Osteoblast (primary cell): ENCODE data around the gene GRK4. TPM values are rescaled to one million over a fixed set of nuclear protein-coding genes. Genes with fewer than 3 reads are reported as not detected.

Experiments
- DNase-seq: peaks from one replicate; pipeline ENCODE4 v3.0.0; 2011; ENCODE audit warnings: low spot score, mixed read lengths; ENCODE audit not compliant: insufficient read length; ENCODE audit errors: missing footprints
- H2AFZ ChIP-seq: 2 replicates; pipeline ENCODE4 v1.6.0; 2011; ENCODE audit warnings: mild to moderate bottlenecking, low read length
- H3K27ac ChIP-seq: 2 replicates; pipeline ENCODE4 v1.5.1; 2011; ENCODE audit warnings: mild to moderate bottlenecking, low read depth, low read length, moderate library complexity
- H3K27me3 ChIP-seq: 2 replicates; pipeline ENCODE4 v1.6.0; 2012; ENCODE audit warnings: mild to moderate bottlenecking, control low read depth, inconsistent platforms, low read length, moderate library complexity; ENCODE audit not compliant: insufficient read depth
- H3K36me3 ChIP-seq: 2 replicates; pipeline ENCODE4 v1.5.1; 2011; ENCODE audit warnings: mild to moderate bottlenecking, low read length, control low read depth, moderate library complexity; ENCODE audit not compliant: insufficient read depth
- H3K4me1 ChIP-seq: 2 replicates; pipeline ENCODE4 v1.5.1; 2011; ENCODE audit warnings: mild to moderate bottlenecking, low read length, control low read depth, moderate library complexity; ENCODE audit not compliant: insufficient read depth
- H3K4me2 ChIP-seq: 2 replicates; pipeline ENCODE4 v1.6.0; 2011; ENCODE audit warnings: mild to moderate bottlenecking, low read length; ENCODE audit not compliant: insufficient read depth
- H3K4me3 ChIP-seq: fragments of 200-600 bp; sonication (generic); 3 replicates; pipeline ENCODE4 v1.5.1; 2012; ENCODE audit warnings: mild to moderate bottlenecking, low read length, inconsistent platforms; ENCODE audit not compliant: insufficient read depth
- H3K79me2 ChIP-seq: 2 replicates; pipeline ENCODE4 v1.6.0; 2012; ENCODE audit warnings: mild to moderate bottlenecking, low read length, control low read depth, inconsistent platforms; ENCODE audit not compliant: insufficient read depth
- H3K9me3 ChIP-seq: 2 replicates; pipeline ENCODE4 v1.5.1; 2011; ENCODE audit warnings: low read depth, low read length, control low read depth
- H4K20me1 ChIP-seq: 2 replicates; pipeline ENCODE4 v1.6.0; 2012; ENCODE audit warnings: mild to moderate bottlenecking, low read length, control low read depth; ENCODE audit not compliant: insufficient read depth
- total RNA-seq: library from RNA; depleted of rRNA; stranded (reverse); fragments of >200 nt; gene quantifications from 2 replicates; pipeline ENCODE4 v1.2.3, GENCODE V29; 2012
- TF ChIP-seq, protein P1 (sequence below): IDR thresholded peaks from 2 replicates; pipeline ENCODE4 v1.5.1; 2011; ENCODE audit warnings: mild to moderate bottlenecking, low read depth, low read length, moderate library complexity; ENCODE audit errors: extremely low read depth

The GRK4 gene
- total RNA-seq, 1 donor: 7.6 TPM

DNA sequence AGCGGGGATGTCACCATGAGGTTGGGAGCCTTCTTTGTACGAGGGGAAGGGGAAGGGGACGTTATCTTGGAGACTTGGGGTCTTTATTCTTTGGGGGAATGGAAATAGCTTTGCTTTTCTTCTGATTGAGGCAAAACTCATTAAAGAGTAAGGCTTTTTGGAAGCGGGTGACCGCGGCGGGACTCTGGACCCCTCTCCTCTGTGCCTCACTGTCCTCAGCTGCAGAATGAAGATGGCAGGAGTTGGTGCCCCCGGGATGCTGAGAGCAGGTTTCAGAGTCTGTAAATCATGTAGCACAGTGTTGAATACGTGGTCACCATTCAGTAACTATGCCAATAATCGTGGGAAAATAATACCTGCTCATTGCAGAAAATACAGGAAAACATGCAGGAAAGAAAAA, 78.9 kb downstream of the GRK4 start:
- Histone ChIP-seq H3K36me3 (no peaks in the 10 kb centered on the region), H3K27ac (peak overlapping the region; percentile 42), H3K4me1 (peaks cover 29% of the 10 kb centered on the region), H2AFZ (peak overlapping the region; percentile 92), H3K79me2 (no peaks in the 10 kb centered on the region), H3K9me3 (no peaks in the 10 kb centered on the region), H3K4me2 (peak overlapping the region; percentile 83), H4K20me1 (no peaks in the 10 kb centered on the region), H3K27me3 (no peaks in the 10 kb centered on the region), H3K4me3 (peak overlapping the region; percentile 76)
- DNase-seq: peak; percentile 62
- TF ChIP-seq, protein P1, sequence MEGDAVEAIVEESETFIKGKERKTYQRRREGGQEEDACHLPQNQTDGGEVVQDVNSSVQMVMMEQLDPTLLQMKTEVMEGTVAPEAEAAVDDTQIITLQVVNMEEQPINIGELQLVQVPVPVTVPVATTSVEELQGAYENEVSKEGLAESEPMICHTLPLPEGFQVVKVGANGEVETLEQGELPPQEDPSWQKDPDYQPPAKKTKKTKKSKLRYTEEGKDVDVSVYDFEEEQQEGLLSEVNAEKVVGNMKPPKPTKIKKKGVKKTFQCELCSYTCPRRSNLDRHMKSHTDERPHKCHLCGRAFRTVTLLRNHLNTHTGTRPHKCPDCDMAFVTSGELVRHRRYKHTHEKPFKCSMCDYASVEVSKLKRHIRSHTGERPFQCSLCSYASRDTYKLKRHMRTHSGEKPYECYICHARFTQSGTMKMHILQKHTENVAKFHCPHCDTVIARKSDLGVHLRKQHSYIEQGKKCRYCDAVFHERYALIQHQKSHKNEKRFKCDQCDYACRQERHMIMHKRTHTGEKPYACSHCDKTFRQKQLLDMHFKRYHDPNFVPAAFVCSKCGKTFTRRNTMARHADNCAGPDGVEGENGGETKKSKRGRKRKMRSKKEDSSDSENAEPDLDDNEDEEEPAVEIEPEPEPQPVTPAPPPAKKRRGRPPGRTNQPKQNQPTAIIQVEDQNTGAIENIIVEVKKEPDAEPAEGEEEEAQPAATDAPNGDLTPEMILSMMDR: no peak

DNA sequence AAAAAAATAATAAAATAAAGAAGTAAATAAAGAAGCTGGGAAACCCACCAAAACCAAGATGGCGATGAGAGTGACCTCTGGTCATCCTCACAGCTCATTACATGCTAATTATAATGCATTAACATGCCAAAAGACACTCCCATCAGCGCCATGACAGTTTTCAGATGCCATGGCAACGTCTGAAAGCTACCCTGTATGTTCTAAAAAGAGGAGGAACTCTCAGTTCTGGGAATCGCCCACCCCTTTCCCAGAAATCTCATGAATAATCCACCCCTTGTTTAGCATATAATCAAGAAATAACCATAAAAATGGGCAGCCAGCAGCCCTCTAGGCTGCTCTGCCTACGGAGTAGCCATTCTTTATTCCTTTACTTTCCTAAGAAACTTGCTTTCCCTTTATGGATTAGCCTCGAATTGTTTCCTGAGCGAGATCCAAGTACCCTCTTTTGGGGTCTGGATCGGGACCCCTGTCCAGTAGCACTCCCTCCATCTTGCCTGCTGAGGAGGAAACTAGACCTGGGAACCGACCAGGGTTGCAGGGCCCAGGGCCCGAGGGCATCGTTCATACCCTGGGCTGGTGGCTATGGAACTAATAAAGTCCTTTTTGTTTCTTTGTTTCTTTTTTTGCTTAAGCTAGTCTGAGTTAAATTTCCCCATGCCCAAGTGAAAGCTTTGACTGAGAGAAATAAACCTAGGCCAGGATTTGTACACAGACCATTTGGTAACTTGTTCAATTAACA, 80.1 kb downstream of the GRK4 start:
- H4K20me1 ChIP-seq: no peaks in the 10 kb centered on the region
- no peaks in the 10 kb centered on the region for H3K9me3 ChIP-seq
- TF ChIP-seq, protein P1: no peak
- DNase-seq: no peak
- no peak overlapping the region for H2AFZ ChIP-seq
- no peak overlapping the region for H3K4me3 ChIP-seq
- H3K36me3 ChIP-seq: no peaks in the 10 kb centered on the region
- H3K4me2 ChIP-seq: no peak overlapping the region
- H3K27ac ChIP-seq: no peak overlapping the region
- peaks cover 21% of the 10 kb centered on the region for H3K4me1 ChIP-seq
- no peaks in the 10 kb centered on the region for H3K79me2 ChIP-seq
- no peaks in the 10 kb centered on the region for H3K27me3 ChIP-seq

DNA sequence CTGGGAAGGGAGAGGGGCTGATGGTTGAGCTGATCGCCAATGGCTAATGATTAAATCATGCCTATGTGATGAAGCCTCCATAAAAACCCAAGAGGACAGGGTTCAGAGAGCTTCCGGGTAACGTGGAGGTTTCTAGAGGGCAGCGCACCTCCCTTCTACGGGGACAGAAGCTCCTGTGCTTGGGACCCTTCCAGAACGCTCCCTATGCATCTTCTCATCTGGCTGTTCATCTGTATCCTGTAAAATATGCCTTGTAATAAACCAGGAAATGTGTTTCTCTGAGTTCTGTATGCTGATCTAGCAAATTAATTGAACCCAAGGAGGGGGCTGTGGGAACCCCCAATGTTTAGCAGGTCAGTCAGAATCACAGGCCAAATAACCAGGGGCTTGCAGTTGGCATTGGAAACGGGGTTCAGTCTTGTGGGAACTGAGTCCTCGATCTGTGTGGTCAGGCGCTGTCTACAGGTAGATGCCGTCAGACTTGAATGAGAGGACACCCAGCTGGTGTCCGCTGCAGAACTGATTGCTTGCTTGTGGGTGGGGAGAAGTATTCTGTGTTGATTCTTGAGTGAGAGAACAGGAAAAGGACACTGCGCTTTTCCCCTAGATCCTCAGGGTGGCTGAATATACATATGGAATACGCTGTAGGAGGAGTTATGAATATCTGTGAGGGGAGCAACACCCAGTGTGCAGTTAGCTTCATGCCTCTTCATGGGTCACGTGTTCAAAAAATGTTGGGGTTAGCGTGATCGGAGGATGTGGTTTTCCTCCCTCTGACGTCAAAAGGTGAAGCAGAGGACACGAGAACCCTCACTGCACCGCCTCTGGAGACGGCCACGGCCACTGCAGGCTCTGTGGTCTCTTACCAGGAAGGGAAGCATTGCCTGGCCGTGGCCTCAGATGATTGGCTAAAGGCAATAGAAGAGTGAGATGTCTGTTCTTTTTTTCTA, 81.8 kb downstream of the GRK4 start:
- H3K4me1 ChIP-seq: peaks cover 24% of the 10 kb centered on the region
- H2AFZ ChIP-seq: peak overlapping the region; percentile 2
- no peaks in the 10 kb centered on the region for H3K36me3 ChIP-seq
- DNase-seq: no peak
- peak overlapping the region; percentile 12 for H3K4me3 ChIP-seq
- no peaks in the 10 kb centered on the region for H3K9me3 ChIP-seq
- peak overlapping the region; percentile 16 for H3K4me2 ChIP-seq
- H3K79me2 ChIP-seq: no peaks in the 10 kb centered on the region
- TF ChIP-seq, protein P1: peak; percentile 20
- H3K27ac ChIP-seq: peak overlapping the region; percentile 77
- no peaks in the 10 kb centered on the region for H4K20me1 ChIP-seq
- no peaks in the 10 kb centered on the region for H3K27me3 ChIP-seq

DNA sequence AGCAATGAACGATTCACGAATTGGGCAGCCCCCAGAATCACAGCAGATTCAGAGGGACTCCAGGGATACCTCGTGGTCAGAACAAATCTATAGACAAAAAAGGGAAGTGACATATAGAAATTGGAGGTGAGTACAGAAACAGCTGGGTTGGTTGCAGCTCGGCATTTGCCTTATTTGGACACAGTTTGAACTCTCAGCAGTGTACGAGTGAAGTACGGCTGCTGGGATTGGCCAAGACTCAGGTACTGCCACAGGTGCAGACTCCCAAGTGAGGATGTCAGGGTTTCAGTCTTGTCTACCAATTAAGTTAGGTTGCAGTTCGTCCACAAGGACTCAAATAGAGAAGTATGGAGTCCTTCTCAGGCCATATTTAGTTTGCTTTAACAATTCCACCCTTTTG, 82.8 kb downstream of the GRK4 start:
- no peak overlapping the region for H2AFZ ChIP-seq
- no peak for DNase-seq
- H3K4me2 ChIP-seq: no peak overlapping the region
- TF ChIP-seq, protein P1: no peak
- no peaks in the 10 kb centered on the region for H3K36me3 ChIP-seq
- H4K20me1 ChIP-seq: no peaks in the 10 kb centered on the region
- no peak overlapping the region for H3K27ac ChIP-seq
- no peaks in the 10 kb centered on the region for H3K27me3 ChIP-seq
- H3K4me3 ChIP-seq: no peak overlapping the region
- H3K79me2 ChIP-seq: no peaks in the 10 kb centered on the region
- peaks cover 24% of the 10 kb centered on the region for H3K4me1 ChIP-seq
- H3K9me3 ChIP-seq: no peaks in the 10 kb centered on the region
